SK-MEL-5 (cell line): ENCODE results near the gene TENM4. TPM values are rescaled to one million over a fixed set of nuclear protein-coding genes. Genes with fewer than 3 reads are reported as not detected.

Source experiments
- DNase-seq: peaks from one replicate; pipeline ENCODE4 v3.0.0-alpha.2; 2016; ENCODE audit warnings: low read depth, low spot score
- in situ Hi-C: cut with HindIII; loops from 2 replicates; pipeline ENCODE4 v1.10.0; 2016; ENCODE audit warnings: low sequenced_read_pairs, high pct_unique_total_duplicates, low pct_unique_long_range_greater_than_20kb
- total RNA-seq: library from RNA; depleted of rRNA; stranded (reverse); fragments of >200 nt; shearing (Covaris generic); gene quantifications from 2 replicates; pipeline ENCODE4 v1.2.3, GENCODE V29; 2014

TENM4 gene
- total RNA-seq, 1 experiment from 2014 or later, result 0.08 TPM

- in situ Hi-C loops, result no loop called here
- peak; percentile 25 for DNase-seq
Observed at GRCh38 chr11:79461144-79461543, 20.3 kb upstream of the TENM4 start.

GRCh38 chr11:79458709-79459108, 17.9 kb upstream of the TENM4 start:
- DNase-seq, result no peak

DNA sequence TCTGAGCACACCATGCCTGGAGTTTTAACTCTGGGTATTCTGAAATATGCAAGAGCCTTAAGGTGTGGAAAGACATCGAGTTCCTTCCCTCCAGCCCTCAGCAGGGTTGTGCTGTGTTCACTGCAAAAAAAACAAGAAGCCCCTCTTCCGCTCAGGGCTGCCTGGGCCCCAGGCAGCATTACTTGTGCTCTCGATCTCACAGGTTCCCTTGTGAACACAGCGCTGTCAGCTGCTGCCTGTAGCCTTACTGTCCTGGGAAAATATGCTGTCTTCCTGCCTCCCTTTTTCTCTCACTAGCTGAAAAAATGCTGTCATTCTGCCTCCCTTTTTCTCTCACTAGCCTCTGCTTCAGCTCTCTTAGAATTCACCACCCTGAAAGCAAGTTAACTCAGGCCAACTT, 15.7 kb upstream of the TENM4 start:
- no peak for DNase-seq
- in situ Hi-C loops, result no loop called here

More at GRCh38 chr11:79458709-79459108, 17.9 kb upstream of the TENM4 start:
- in situ Hi-C loops, result no loop called here

GRCh38 chr11:79453617-79454016, 12.8 kb upstream of the TENM4 start:
- no peak for DNase-seq
- in situ Hi-C loops, result no loop called here

- DNase-seq, result no peak
- in situ Hi-C loops, result no loop called here
Observed at GRCh38 chr11:79449040-79449439, 8.2 kb upstream of the TENM4 start.

- DNase-seq, result no peak
- in situ Hi-C loops, result no loop called here
Observed at GRCh38 chr11:79447038-79447786, 6.4 kb upstream of the TENM4 start.

DNA sequence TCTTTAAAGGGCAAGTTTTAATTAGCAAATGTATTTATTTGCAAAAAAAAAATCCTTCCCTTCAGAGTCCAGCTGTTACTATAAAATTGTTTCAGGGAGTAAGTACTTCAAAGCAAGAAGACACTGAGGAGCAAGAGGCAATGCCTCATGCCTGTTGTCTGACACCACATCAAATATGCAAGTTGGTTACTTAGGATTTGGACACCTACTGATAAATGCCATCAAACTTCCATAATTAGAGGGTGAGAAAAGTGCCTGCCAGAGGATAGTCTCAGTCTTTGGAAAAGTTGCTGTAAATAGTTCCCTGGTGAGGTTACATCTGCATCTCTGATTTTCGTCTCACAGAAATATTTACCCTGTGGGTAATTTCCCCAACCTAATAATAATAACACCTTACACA, 4.1 kb upstream of the TENM4 start:
- no peak for DNase-seq
- in situ Hi-C loops, result no loop called here

GRCh38 chr11:79441461-79441875, 638 bp upstream of the TENM4 start:
- no peak for DNase-seq
- in situ Hi-C loops, result no loop called here

GRCh38 chr11:79439886-79440570, 802 bp downstream of the TENM4 start:
- no peak for DNase-seq
- in situ Hi-C loops, result no loop called here

DNA sequence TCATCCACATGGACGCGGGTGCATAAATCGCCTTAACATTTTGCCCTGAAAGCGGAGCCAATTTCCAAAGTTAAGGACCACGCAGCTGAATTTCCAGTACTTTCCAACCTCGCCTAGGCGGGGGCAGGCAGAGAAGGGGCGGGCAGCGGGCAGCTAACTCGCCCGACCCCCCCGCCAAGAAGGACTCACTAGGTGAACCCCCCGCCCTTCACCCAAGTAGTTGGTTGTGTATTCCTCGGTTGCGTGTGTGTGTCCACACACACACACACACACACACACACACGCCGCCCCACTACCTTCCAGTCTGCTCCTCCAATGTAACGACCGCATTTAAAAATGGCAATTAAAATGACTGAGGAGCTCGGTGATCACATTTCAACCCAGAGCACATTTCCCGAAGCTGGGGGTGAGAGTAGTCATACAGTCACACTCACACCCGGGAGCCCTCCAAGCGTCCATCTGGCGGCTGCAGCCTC, 1.4 kb downstream of the TENM4 start:
- in situ Hi-C loops, result no loop called here
- no peak for DNase-seq

GRCh38 chr11:79438631-79439409, 2.0 kb downstream of the TENM4 start:
- no peak for DNase-seq
- in situ Hi-C loops, result no loop called here

- DNase-seq, result no peak
- in situ Hi-C loops, result no loop called here
Observed at GRCh38 chr11:79437981-79438630, 2.7 kb downstream of the TENM4 start.

GRCh38 chr11:79437278-79437980, 3.4 kb downstream of the TENM4 start:
- in situ Hi-C loops, result no loop called here
- DNase-seq, result no peak

DNA sequence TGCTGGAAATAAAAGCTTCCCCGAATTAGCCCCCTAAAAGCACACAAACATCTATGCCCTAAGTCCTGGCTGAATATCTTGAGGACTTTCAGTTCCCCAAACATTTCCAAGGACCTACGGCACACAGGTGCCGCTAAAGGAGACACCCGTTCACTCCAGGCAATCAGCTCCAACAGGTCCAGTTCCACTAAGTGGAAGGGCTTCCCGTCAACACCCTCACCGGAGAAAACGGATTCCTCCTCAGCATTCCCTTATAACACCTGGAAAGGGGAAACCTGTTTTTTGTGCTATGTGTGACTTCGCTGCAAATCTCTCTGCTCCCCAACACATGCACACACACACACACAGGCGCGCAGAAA, 3.9 kb downstream of the TENM4 start:
- in situ Hi-C loops, result no loop called here
- no peak for DNase-seq

GRCh38 chr11:79434283-79434682, 6.5 kb downstream of the TENM4 start:
- in situ Hi-C loops, result no loop called here
- no peak for DNase-seq

DNA sequence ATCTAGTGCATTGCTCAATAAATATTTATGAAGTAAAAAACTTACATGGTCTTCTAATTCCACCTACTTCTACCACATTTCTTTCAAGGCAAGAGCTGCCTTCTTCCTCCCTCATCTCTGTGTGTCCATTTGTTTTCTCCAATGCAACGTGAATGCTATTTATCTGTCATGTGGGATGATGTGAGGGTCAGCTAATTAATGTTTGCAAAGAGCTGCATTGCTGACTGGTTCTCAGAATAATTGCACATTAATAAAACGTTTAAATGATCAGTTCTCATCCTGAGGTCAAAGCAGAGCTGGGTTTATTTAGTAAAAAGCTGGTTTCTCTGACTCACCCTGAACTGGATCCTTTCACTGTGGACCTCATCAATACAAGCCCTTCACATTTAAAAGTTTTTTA, 8.7 kb downstream of the TENM4 start:
- no peak for DNase-seq
- in situ Hi-C loops, result no loop called here

DNA sequence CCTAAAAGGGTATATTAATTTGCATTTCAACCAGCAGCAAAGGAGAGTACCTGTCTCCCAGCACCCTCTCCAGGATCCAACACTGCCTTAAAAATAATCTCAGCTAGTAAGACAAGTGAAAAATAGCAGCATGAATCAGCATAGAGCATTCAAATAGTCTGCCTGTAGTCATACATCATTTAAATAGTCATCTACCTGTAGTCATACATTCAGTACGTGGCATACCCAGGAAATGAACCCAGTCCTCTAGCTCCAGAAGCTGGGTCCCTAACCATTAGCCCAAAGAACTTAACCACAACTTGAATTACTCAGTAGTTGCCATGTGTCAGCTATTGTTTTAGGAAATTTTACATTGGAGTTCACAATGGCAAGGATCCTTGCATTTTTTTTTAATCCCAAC, 9.3 kb downstream of the TENM4 start:
- DNase-seq, result no peak
- in situ Hi-C loops, result no loop called here
